ENCODE data around the gene CACNA2D3.

Gene CACNA2D3

DNA sequence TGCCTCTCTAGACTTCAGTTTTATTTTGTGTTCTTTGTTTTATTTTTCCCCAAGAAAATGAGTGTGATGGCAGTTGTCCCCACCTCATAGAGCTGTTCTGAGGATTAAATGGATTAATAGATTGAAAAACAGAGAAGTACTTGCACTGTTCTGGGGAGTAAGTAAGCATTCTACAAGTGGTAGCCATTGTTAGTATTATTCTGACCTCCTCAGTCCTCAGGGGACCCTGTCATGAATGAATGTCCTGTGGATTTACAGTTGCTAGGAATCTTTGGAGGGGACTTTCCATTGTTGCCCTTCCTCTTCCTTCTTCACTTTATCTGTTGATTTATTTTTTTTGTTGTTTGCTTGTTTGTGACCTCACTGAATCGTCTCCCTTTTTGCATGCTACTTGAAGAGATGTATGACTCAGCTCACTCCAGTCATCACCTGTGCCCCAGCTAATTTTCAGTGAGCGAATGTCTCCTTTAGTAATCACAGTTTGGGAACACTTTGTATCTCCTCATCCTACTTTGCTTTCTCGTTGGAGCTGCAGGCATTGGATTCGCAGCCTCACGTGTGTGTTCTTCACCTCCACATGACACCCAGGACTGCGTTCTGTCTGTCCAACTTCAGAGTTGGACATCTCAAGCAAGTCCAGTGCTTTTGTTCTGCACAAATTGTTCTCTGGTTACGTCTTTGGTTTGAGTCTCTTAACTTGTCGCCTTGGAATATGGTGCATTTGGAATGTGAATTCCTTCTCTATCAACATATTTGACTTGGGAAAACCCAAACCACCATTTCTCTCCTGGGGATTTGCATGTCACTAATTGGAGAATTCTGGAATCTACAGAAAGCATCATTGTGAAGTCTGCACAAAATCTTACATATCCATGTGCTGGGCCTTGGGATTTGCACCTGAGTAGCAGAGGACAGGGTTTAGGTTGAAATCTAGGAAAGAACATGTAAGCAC, 751.0 kb downstream of the CACNA2D3 start:
- no peaks in the 10 kb centered on the region for H3K36me3 Mint-ChIP-seq (ENCODE audit: low read depth)
- no peaks in the 10 kb centered on the region for H3K27me3 Mint-ChIP-seq (ENCODE audit: low read depth)
- no peak for DNase-seq (ENCODE audit: low spot score)
- no peaks in the 10 kb centered on the region for H3K9me3 Mint-ChIP-seq
- H3K4me3 Mint-ChIP-seq: no peak overlapping the region
- H3K27ac Mint-ChIP-seq: no peak overlapping the region
- no peaks in the 10 kb centered on the region for H3K4me1 Mint-ChIP-seq (ENCODE audit: low read depth)

DNA sequence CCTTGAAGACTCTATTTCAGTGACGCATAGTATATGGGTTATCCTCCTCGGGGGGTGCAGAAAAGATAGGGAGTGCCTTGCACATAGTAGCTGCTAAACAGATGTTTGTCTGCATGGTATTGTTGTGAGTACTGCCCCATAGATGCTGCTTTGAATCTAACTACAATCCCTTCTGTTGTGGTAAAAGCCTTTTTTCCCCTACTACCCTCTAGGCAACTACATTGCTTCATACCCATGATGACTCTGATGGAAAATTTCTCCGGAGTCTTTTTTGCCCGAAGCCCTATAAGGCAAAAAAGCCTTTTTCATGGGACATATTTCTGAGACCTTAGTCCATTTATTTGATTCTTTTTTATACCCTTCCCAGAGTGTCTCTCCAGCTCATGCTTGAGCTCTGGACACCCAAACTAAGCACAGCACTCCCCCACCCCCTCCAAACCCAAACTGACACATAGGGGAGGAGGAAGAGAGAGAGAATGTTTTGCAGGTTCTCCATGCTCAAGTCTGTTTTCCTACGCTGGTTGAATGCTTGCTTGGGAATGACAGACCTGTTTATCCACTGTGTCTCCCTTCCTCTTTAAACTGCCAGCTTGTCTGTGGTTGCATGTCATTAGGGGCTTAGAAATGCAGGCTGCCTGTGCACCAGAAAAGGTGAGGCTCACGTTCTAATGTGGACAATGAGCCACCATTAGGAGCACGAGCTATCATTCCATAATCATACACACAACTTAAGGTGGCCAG, 752.6 kb downstream of the CACNA2D3 start:
- Mint-ChIP-seq H3K4me1 (ENCODE audit: low read depth) (no peaks in the 10 kb centered on the region), H3K27me3 (ENCODE audit: low read depth) (no peaks in the 10 kb centered on the region), H3K9me3 (no peaks in the 10 kb centered on the region), H3K27ac (no peak overlapping the region), H3K36me3 (ENCODE audit: low read depth) (no peaks in the 10 kb centered on the region), H3K4me3 (no peak overlapping the region)
- no peak for DNase-seq (ENCODE audit: low spot score)

DNA sequence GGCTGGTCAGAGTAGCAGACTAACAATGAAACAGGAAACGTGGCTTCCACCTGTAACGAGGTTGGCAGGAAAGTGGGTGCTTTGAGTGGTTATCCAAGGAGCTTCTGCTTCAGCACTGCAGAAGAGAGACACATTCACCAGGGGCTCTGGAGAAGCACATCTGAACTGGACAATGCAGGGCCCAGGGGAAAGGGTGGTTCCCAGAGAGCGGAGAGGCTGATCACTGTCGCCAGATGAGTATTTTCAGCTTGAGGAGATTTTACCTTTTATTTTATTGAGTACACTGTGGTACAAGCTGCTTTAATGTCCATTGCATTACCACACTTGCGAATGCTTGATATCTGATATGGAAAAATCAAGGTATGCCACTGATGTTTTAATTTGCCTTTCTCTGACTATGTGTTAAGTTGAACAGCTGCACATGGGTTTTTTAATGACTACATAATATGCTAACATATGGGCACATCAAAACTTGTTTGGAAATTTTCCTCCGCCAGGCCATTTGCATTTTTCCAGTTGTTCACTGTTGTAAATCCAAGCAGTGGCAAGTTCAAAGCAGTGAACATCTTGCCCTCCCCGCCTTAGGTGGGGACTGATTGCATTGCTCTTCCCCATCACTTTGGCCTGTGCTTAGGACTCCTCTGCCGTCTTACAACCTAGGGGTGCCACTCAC, 753.4 kb downstream of the CACNA2D3 start:
- Mint-ChIP-seq H3K36me3 (ENCODE audit: low read depth) (no peaks in the 10 kb centered on the region), H3K4me1 (ENCODE audit: low read depth) (no peaks in the 10 kb centered on the region), H3K27me3 (ENCODE audit: low read depth) (no peaks in the 10 kb centered on the region), H3K9me3 (no peaks in the 10 kb centered on the region), H3K27ac (no peak overlapping the region), H3K4me3 (no peak overlapping the region)
- no peak for DNase-seq (ENCODE audit: low spot score)

DNA sequence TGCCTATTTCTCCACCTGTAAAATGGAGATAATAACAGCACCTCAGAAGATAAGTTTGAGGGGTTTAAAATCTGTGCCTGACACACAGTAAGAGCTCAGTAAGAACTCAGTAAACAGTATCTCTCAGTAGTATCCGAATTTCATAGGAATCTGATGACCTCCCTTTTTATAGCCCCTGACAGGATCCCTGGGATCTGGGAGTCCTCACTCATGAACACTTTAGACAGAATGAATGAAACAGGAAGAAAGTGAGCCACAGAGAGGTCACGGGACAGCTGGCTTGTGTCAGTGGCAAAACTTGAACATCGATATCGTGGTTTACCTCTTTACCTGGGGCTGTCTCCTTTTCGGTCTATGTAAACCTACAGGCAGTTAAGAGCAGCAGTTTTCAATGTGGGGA, 754.3 kb downstream of the CACNA2D3 start:
- H3K27me3 Mint-ChIP-seq (ENCODE audit: low read depth): no peaks in the 10 kb centered on the region
- H3K4me1 Mint-ChIP-seq (ENCODE audit: low read depth): no peaks in the 10 kb centered on the region
- no peaks in the 10 kb centered on the region for H3K9me3 Mint-ChIP-seq
- no peaks in the 10 kb centered on the region for H3K36me3 Mint-ChIP-seq (ENCODE audit: low read depth)
- H3K4me3 Mint-ChIP-seq: no peak overlapping the region
- no peak for DNase-seq (ENCODE audit: low spot score)
- no peak overlapping the region for H3K27ac Mint-ChIP-seq

DNA sequence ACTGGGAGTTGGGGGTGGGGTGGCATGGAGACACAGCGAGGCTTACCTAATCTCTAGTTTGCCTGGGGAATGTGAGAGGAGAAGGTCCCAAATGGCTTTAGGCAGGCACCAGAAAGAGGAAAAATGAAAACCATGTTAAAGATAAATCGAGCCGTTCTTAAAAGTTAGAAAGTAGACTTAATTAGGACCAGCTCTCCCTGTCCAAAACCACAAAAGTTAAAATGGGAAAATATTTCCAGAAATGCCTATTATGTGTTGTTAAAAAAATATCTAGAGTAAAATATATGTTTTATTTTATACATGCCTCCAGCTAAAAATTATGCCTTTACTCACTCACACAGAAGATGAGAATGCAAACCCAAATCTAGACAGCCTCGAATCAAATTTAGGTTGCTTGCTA, 755.4 kb downstream of the CACNA2D3 start:
- Mint-ChIP-seq H3K9me3 (no peaks in the 10 kb centered on the region), H3K36me3 (ENCODE audit: low read depth) (no peaks in the 10 kb centered on the region), H3K27me3 (ENCODE audit: low read depth) (no peaks in the 10 kb centered on the region), H3K27ac (no peak overlapping the region), H3K4me3 (no peak overlapping the region), H3K4me1 (ENCODE audit: low read depth) (no peaks in the 10 kb centered on the region)
- DNase-seq (ENCODE audit: low spot score): no peak

DNA sequence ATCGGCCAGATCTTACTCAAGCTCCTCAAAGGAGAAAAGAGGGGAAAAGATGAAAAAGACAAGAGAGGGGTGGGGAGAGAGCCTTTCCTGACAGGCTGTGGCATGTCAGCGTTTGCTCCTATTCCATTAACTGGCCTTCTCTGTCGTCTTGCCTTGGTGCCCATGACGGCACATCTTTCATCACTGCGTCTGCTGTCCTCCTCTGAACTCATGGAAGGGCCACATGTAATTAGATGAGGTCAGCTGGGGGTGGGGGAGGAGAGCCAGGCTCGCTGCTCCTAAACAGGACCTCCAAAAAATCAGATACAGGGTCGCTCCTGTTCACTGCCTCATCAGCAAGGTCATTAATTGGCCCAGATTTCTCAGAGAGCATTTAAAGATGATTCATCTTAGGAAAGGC, 755.8 kb downstream of the CACNA2D3 start:
- Mint-ChIP-seq H3K4me3 (no peak overlapping the region), H3K27me3 (ENCODE audit: low read depth) (no peaks in the 10 kb centered on the region), H3K4me1 (ENCODE audit: low read depth) (no peaks in the 10 kb centered on the region), H3K36me3 (ENCODE audit: low read depth) (no peaks in the 10 kb centered on the region), H3K9me3 (no peaks in the 10 kb centered on the region), H3K27ac (no peak overlapping the region)
- DNase-seq (ENCODE audit: low spot score): no peak

DNA sequence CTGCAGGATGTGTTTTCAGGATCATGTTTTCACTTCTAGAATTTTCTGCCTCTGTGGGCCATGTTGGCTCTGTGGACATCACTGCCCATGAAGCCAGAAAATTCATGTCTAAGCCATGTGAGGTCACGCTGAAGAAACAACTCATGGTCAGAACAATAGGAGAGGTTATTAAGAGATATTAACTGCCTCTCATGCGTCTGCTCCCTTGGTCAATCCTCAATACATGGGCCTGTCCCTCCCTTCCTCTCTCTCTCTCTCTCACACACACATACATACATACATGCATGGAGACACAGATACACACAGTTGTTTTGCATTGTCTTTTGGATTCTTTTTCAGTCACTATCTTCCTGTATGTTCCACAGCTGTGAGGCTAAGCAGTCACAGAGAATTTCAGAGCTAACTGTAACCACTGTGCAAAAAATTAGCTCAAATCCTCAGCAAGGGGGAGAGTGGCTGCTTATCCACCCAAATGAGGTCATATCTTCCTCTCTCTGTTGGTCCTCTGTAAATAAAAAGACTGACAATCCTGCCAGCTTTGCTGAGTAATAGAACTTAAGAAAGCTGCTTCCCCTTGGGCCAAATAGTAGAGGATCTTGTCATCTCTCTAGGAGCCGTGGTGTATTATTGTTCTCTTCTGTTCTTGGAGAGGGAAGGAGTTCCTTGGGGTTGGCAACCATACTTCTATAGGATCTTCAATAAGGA, 759.9 kb downstream of the CACNA2D3 start:
- H3K36me3 Mint-ChIP-seq (ENCODE audit: low read depth): no peaks in the 10 kb centered on the region
- H3K27me3 Mint-ChIP-seq (ENCODE audit: low read depth): no peaks in the 10 kb centered on the region
- no peak overlapping the region for H3K27ac Mint-ChIP-seq
- no peaks in the 10 kb centered on the region for H3K4me1 Mint-ChIP-seq (ENCODE audit: low read depth)
- no peak for DNase-seq (ENCODE audit: low spot score)
- H3K4me3 Mint-ChIP-seq: no peak overlapping the region
- H3K9me3 Mint-ChIP-seq: no peaks in the 10 kb centered on the region

DNA sequence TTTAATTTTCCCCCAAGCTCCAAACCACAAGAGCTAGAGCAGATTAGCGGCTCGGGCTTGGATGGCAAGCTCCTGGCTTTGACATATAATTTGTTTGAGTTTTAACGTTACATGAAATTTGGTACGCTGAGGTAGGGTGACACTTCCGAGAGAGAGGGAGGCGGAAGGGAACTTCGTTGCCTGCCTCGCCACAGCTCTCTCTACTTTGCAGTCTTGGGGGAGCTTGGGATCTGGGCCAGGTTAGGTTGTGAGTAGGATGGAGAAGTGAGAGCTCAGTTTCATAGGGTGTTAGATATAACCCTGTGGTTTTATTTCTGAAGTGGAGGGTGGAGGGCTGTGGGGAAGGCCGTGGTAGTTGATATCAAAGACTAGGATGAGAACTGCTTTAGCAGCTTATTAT, 765.8 kb downstream of the CACNA2D3 start:
- Mint-ChIP-seq H3K4me3 (no peak overlapping the region), H3K9me3 (no peaks in the 10 kb centered on the region)

DNA sequence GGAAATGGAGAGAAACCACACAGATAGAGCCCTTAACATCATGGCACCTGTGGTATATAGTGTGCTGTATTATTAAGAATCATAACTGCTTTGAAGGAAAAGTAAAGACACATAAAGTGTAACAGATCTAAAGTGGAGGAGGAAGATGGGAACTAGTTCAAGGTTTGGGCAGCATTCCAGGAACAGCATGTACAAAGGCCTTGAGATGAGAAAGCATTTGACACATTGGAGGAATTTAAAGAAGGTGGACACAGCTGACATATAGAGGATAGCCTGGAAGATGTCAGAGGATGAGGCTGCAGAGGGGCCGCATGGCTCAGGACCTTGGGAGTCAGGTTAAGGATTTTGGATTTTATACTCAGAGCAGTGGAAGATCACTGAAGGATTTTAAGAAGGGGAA, 766.5 kb downstream of the CACNA2D3 start:
- Mint-ChIP-seq H3K27me3 (ENCODE audit: low read depth) (no peaks in the 10 kb centered on the region), H3K4me3 (no peak overlapping the region), H3K4me1 (ENCODE audit: low read depth) (no peaks in the 10 kb centered on the region), H3K27ac (no peak overlapping the region), H3K36me3 (ENCODE audit: low read depth) (no peaks in the 10 kb centered on the region), H3K9me3 (no peaks in the 10 kb centered on the region)
- DNase-seq (ENCODE audit: low spot score): no peak

More for the DNA sequence above, 765.8 kb downstream of the CACNA2D3 start:
- H3K4me1 Mint-ChIP-seq (ENCODE audit: low read depth): no peaks in the 10 kb centered on the region
- H3K36me3 Mint-ChIP-seq (ENCODE audit: low read depth): no peaks in the 10 kb centered on the region
- H3K27me3 Mint-ChIP-seq (ENCODE audit: low read depth): no peaks in the 10 kb centered on the region
- DNase-seq (ENCODE audit: low spot score): no peak
- H3K27ac Mint-ChIP-seq: no peak overlapping the region

DNA sequence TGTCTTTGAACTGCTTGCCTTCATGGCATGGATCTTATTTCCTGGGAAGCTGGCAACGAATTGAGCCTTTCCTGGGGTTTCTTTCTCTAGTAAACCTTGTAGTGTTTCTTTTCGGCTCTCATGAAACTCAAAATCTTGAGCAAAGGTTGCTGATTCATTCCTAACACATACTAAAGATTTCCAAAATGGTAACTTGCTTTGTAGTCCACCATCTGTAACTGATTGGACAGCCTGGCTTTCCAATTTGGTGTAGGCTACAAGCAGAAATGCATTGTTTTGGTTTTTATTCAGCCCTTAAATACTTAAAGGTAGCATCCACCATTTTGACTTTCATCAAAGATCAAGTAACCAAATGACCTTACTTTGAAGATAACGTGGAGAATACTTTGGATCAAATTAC, 767.4 kb downstream of the CACNA2D3 start:
- H3K4me1 Mint-ChIP-seq (ENCODE audit: low read depth): no peaks in the 10 kb centered on the region
- no peak for DNase-seq (ENCODE audit: low spot score)
- no peaks in the 10 kb centered on the region for H3K27me3 Mint-ChIP-seq (ENCODE audit: low read depth)
- H3K9me3 Mint-ChIP-seq: no peaks in the 10 kb centered on the region
- no peaks in the 10 kb centered on the region for H3K36me3 Mint-ChIP-seq (ENCODE audit: low read depth)
- no peak overlapping the region for H3K27ac Mint-ChIP-seq
- H3K4me3 Mint-ChIP-seq: no peak overlapping the region

DNA sequence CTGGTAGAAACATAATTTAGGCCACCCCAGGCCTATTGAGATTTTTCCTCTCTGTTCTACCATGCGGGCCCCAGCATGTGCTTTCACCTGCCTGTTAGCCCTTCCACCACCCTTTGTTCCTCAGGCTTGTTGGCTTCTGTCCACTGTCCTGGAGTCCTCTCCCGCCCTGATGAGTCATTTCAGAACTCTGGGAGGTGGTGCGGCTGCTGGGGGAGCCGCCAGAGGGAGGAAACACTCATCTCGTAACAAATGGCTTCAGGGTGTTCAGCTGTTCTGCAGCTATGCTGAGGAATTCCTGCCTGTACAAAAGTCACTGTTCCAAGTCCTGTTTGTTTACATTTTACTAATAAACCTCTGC, 769.2 kb downstream of the CACNA2D3 start:
- DNase-seq (ENCODE audit: low spot score): no peak
- no peaks in the 10 kb centered on the region for H3K9me3 Mint-ChIP-seq
- no peak overlapping the region for H3K4me3 Mint-ChIP-seq
- H3K27ac Mint-ChIP-seq: no peak overlapping the region
- no peaks in the 10 kb centered on the region for H3K4me1 Mint-ChIP-seq (ENCODE audit: low read depth)
- H3K27me3 Mint-ChIP-seq (ENCODE audit: low read depth): no peaks in the 10 kb centered on the region
- H3K36me3 Mint-ChIP-seq (ENCODE audit: low read depth): no peaks in the 10 kb centered on the region

DNA sequence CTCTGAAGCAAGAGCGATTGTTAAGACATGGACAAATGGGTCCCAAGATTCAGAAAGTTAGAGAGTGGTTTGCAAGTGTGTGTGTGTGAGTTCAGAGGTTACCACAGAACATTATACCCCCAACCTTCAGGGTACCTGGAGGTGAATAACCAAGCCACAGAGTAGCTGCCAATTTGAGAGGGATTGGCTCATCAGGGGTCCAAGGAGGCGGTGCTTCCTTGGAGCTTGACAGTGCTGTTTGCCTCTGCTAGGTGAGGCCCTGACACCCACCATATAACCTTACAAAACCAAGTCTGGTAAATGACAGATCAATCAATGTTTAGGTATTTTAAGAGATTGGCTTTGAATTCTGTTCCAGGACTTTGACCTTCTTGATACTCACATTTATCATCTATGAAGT, 769.8 kb downstream of the CACNA2D3 start:
- Mint-ChIP-seq H3K36me3 (ENCODE audit: low read depth) (no peaks in the 10 kb centered on the region), H3K9me3 (no peaks in the 10 kb centered on the region), H3K4me1 (ENCODE audit: low read depth) (no peaks in the 10 kb centered on the region), H3K4me3 (no peak overlapping the region), H3K27ac (no peak overlapping the region), H3K27me3 (ENCODE audit: low read depth) (no peaks in the 10 kb centered on the region)
- DNase-seq (ENCODE audit: low spot score): no peak

DNA sequence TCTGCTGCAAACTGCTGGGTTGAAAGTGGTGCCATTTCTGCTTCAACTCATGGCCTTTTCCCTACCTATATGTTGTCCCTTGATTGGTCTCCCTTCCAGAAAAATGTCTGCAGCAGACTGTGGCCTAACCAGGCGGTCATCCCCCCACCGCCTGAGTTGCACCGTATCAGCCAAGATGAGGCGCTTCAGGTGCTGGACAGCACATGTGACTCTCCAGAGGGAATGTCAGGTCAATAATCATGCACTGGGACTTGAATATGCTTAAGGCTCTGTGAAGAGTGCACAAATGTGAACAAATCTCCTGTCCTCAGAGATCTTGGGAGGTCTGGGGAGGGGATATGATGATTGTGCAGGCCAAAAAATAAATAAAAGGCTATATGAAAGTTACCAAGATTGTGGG, 773.3 kb downstream of the CACNA2D3 start:
- Mint-ChIP-seq H3K9me3 (no peaks in the 10 kb centered on the region), H3K36me3 (ENCODE audit: low read depth) (no peaks in the 10 kb centered on the region)

More for the DNA sequence above, 773.3 kb downstream of the CACNA2D3 start:
- Mint-ChIP-seq H3K27me3 (ENCODE audit: low read depth) (no peaks in the 10 kb centered on the region), H3K4me1 (ENCODE audit: low read depth) (no peaks in the 10 kb centered on the region), H3K4me3 (no peak overlapping the region), H3K27ac (no peak overlapping the region)
- DNase-seq (ENCODE audit: low spot score): no peak
